Tongue (tissue), 2 donors: Measurements from ENCODE around the gene CASK. TPM values are rescaled to one million over a fixed set of nuclear protein-coding genes. Genes with fewer than 3 reads are reported as not detected.

Experiments
- DNase-seq: peaks from one replicate; pipeline ENCODE4 v3.0.0-alpha.2; 2015
- total RNA-seq: library from RNA; depleted of rRNA; stranded (reverse); fragments of >200 nt; gene quantifications from one replicate; pipeline ENCODE4 v1.2.3, GENCODE V29; 2014

The CASK gene, protein sequence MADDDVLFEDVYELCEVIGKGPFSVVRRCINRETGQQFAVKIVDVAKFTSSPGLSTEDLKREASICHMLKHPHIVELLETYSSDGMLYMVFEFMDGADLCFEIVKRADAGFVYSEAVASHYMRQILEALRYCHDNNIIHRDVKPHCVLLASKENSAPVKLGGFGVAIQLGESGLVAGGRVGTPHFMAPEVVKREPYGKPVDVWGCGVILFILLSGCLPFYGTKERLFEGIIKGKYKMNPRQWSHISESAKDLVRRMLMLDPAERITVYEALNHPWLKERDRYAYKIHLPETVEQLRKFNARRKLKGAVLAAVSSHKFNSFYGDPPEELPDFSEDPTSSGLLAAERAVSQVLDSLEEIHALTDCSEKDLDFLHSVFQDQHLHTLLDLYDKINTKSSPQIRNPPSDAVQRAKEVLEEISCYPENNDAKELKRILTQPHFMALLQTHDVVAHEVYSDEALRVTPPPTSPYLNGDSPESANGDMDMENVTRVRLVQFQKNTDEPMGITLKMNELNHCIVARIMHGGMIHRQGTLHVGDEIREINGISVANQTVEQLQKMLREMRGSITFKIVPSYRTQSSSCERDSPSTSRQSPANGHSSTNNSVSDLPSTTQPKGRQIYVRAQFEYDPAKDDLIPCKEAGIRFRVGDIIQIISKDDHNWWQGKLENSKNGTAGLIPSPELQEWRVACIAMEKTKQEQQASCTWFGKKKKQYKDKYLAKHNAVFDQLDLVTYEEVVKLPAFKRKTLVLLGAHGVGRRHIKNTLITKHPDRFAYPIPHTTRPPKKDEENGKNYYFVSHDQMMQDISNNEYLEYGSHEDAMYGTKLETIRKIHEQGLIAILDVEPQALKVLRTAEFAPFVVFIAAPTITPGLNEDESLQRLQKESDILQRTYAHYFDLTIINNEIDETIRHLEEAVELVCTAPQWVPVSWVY
- total RNA-seq, result 92.8 TPM

DNA sequence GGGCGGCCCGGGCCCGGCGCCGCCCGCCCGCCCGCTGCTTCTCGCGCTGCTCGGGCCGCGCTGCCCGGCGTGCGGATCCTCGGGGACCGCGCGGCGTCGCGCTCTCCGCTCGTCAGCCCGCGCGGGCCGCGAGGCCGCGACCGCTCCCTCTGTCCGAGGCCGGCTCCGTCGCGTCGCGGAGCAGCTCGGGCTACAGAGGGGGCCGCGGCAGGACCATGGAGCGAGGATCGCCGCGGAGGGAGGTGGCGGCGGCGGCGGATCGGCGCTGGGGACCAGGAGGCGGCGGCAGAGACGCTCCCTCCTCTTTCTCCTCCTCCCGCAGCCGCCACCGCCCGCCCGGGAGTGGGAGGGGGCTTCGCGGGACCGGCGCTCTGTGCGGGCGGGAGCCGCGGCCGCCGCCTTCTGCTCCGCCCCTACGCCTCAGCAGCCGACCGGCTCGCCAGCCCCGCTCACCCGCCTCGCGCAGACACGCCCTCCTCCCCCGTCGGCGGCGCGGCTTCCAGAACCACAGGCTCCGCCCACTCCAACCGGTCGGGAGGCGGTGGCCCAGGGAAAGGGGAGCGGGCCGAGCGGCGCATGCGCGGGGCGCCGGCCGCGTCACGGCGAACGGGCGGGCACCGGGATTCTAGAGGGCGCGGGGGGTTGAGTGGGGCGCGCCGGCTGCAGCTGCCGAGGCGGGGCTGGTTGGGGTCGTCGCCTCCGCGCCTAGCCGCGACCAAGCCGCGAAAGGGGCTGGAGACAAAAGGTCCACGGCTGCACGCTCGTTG is at the start of gene CASK:
CASK (minus strand) TSS at position 344 of the 767 bp plus-strand sequence. CDS start 566 bp downstream, outside the sequence.
- DNase-seq, result peak; percentile 97

DNA sequence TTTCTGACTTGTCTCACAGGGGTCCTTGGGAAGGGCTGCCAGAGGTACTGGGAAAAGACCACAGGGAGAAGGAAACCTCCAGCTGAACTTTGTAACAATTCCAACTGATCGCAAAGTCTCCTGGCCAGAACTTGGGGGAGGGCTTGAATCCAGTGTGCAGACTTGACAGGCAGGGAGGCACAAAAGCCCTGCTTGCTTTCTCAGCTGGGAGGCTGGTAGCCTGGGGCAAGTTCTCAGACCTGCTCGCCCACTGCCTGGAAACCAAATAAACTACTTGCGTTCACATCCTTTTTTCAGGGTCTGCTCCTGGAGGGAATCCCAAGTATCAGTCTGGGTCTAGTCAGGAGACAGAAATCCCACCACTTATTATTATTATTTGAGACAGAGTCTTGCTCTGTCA is 48.0 kb upstream of the CASK start:
- no peak for DNase-seq

DNA sequence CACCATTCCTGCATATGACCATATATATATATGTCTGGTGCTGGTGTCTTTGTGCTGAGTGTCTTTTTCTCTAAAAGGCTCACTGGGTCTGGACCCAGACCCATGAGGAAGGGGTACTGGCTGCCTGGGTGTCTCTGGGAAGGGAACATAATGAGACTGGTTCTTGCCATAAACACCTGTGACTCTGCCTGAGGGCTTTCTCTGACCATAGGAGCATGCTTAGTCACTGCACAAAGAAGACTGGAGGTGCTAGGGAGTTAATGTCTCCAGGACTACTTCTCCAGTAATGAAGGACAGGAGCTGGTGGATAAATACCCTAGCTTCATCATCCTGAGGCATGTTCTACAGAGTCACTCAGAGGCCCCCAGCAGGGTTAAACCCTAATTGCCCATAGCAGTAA is 47.1 kb upstream of the CASK start:
- no peak for DNase-seq

DNA sequence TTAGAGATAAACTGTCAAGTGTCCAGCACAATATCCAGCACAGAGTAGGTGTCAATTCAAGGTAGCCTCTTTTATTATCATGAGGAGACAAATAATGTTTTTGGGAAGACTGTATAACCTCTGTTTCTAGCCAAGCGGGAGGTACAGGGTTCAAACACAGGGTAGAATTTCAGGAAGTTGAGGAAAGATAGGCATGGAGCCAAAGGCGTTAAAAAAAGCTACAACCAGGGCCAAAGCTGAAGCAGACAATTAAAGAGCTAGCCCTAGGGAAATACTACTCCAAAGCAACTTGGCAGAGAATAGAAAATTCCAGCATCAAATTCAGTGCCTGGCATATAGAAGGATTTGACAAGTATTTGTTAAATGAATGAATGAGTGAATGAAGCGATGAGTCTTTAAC is 40.0 kb upstream of the CASK start:
- no peak for DNase-seq

DNA sequence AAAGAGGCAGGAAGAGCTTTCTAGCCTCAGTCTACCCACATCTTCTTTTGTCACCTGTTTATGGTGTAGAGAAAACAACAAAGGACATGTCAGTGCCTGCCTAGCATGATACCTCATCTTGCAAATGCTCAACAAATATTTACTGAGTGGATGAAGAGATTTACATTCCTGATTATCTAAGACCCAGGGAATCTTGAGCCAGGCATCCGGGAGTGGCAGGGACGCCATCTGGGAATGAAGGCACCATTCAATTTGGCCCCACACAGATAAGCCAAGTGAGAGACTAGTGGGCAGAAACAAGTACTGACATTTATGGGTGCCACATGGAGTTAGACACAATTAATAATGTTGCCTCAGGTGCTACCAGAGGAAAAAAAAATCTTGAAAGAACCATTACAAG is 36.8 kb upstream of the CASK start:
- no peak for DNase-seq

DNA sequence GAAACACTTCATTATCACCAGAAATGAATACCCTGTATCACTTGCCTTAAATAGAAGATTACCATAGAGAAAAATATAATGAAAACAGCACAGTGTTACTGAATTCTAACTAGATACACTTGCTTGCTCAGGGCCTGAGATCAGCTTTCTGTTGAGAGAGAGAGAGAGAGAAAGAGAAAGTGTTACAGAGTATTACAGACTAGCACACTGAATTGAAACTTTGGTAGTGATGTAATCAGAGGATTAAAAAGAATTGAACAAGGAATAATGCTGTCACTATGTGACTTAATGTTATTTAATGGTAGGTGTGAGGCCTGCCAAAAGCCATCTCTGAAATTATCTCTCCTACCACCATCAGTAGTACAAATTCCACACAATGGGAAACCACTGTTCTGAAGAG is 35.5 kb upstream of the CASK start:
- DNase-seq, result no peak

DNA sequence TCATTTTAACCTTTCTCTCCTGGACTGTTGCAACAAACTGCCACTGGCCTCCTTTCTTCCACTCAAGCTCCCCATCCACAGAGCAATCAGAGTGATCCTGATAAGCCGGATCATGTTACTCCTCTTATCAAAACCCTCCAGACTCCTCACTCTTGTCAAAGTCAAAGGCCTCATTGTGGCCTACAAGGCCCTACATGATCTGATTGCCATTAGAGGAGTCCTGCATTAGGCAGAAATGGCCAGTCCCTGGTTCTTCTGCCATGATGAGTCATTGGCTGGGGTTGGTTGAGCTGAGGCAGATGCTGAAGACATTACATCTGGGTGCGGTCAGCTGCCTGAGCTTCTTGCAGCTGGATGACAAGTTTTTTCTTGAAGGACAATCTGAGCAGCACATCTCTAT is 32.7 kb upstream of the CASK start:
- DNase-seq, result no peak

DNA sequence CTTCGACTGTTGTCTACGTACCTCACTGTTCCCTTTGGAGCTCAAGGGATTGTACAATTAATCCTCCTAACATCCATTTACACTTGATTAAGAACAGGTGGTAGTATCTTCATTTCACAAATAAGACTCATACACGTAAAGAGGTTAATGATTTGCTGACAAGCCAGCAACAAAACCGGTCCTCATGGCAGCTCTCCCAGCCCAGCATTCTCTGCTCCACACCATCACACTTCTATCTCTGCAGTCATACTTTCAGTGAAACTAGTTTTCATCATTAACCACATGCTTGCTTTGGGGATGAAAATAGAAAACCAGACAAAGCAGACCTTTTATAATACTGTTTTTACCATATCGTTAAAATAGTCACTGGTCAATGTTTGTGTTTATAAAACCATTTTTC is 28.7 kb upstream of the CASK start:
- no peak for DNase-seq

DNA sequence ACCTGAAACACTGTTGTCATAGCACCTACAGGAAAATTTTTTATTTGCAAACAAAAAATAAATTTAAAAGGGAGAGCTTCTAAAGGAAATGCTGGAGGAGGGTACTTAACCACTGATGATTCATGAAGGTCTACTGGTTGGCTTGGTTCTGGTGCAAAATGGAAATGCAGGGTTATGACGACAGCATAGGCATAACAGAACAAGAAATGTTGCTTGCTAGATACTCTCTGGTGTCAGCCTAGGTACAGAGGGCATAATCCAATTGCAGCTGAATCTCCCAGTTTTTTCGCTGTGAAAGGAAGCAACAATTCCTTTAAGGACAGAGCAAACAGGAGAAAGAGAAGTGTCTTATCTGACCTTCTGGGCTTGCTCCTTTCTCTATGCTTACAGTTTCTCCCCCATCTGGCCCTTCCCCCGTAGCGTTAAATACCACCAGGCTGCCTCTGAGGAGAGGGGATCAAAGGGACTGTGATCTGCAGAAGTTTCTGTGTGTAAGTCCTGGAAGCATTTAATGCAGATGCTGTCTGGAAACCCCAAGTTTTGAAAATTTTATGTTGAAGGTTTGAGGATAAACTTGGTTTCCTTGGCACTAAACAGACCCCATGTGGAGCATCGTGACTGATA is 23.7 kb upstream of the CASK start:
- no peak for DNase-seq

DNA sequence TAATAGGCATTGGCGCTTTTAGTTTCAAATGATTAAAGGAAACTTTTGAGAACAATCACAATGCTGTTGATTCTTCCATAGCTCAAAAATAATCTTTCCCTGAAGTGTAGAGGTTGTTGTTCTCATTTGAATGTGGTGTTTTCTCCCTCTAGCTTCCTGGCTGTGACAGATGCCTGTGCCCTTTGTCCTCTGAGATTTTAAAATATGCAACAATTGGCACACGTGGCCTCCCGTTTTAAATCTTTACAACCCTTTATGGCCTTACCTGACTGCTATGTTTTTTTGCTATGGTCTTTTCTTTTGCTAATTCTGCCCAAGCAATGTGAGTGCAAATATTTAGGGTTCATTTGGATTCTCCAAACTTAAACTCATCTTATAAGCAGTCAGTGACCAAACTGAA is 22.9 kb upstream of the CASK start:
- no peak for DNase-seq

DNA sequence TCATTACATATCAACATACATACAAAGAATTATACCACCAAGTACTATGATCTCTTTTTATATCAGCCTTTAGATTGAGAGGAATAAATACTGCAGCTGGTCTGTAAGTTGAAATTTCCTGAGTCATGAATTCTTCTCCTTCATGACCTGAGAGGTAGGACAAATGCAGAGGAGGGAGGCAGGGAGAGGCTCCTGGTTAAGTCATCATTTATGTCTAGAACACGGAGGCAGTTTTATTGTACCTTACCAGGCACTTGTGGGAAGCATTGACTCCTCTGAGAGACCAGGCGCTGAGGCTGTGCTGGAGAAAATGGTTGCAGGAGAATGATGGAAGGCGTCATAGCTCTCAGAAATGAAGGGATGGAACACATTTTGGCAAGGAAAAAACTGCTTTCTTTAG is 12.5 kb upstream of the CASK start:
- no peak for DNase-seq

DNA sequence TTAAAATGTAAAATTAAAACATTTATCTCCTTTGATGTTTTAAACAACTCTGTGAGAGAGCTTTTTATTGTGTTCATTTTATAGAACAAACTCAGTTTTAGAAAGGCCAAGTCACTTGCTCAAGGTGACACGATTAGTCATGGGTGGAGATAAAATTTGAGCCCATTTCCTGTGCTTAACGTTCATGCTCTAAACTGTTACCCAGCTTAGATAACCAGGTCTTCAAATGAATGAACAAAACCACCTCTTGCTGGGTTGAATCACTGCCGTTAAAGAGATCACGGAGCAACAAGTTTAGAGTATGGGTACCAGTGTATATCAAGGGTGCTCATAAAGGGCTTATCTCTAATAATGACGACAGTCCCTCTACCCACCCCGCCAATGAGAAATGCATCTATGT is 10.2 kb upstream of the CASK start:
- no peak for DNase-seq

DNA sequence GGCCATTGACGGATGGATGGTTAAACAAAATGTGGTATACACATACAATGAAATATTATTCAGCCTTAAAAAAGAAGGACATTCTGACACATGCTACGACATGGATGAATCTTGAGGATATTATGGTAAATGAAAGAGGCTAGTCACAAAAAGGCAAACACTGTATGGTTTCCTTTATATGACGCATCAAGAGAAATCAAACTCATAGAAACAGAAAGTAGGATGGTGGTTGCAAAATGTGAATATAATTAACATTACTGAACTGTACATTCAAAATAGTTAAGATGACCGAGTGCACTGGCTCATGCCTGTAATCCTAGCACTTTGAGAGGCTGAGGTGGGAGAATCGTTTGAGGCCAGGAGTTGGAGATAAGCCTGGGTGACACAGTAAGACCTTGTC is 9.5 kb upstream of the CASK start:
- no peak for DNase-seq

DNA sequence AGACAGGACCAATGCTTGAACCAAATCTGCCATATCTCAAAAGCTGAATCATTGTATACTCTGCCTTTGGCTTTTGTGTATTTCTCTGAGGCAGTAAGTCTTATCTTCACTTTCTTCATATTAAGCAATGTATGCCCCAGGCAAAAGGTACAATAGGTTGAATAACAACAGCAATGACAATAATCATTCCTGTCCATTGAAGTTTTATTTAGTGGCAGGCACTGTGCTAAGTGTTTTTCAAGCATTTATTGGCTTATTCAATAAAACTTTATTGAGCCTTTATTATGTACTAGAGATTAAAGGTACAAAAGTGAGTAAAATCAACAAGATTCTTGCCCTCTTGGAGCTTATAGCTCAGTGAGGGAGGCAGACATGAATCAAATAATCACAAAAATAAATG is 8.2 kb upstream of the CASK start:
- no peak for DNase-seq

DNA sequence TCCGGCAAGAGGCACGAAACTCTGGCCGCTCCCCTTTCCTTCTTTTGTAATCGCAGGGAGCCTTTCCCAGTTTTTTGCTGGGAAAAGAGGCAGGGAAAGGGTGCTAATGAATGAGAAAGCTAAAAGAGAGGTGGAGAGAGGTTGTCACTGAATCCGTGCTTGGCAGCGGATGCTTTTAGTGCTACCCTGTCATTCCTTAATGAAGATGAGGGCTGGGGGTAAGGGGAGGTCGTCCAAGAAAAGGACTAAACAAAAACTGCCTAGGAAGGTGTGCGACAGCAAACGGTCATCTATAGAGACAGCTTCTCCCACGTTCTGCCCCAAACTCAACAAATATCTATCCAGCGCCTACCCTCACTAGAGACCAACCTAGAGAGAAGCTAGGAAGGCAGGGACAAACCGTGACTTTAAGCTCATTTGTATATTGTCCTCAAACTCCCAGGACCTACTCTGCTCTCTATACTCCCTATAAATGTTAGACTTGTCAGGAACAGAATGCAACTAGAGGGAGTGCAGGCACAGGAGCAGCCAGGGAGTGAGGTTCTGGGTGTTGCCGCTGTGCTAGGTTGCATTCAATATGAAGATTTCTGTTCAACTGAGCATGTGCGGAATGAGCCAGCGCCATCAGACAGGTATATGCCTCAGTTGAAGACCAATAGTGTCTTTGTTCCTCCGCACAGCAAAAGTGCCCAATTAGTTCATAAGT is 777 bp upstream of the CASK start:
- DNase-seq, result peak; percentile 49

DNA sequence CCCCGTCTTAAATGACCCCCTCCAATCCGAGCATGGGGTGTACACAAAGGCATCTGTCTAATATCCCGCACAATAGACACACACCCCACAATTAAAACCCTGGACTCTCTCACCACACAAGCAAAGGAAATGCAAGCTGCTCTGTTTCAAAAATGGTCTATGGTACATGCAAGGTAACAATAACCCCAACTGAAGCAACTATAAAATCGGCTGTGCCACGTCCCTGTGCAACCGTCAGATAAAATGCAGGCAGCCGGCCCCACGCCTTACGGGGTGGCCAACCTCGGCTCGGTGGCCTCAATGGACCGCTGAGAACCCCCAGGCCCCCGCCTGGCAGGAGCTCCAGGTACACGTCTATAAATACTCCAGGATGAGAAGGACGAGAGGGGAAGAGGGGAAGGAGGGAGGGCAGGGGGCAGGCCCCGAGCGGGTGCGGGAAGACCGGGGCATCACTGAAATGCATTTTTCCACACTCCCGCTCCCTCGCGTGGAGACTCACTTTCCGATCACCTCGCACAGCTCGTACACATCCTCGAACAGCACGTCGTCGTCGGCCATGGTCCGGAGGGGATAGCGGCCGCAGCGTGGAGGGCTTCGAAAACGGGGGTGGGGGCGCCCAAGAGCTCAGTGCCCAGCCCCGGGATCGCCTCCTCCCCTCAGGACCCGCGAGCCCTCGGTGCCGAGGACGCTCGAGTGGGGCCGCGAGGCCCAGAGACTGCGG is 763 bp downstream of the CASK start:
- peak; percentile 52 for DNase-seq

DNA sequence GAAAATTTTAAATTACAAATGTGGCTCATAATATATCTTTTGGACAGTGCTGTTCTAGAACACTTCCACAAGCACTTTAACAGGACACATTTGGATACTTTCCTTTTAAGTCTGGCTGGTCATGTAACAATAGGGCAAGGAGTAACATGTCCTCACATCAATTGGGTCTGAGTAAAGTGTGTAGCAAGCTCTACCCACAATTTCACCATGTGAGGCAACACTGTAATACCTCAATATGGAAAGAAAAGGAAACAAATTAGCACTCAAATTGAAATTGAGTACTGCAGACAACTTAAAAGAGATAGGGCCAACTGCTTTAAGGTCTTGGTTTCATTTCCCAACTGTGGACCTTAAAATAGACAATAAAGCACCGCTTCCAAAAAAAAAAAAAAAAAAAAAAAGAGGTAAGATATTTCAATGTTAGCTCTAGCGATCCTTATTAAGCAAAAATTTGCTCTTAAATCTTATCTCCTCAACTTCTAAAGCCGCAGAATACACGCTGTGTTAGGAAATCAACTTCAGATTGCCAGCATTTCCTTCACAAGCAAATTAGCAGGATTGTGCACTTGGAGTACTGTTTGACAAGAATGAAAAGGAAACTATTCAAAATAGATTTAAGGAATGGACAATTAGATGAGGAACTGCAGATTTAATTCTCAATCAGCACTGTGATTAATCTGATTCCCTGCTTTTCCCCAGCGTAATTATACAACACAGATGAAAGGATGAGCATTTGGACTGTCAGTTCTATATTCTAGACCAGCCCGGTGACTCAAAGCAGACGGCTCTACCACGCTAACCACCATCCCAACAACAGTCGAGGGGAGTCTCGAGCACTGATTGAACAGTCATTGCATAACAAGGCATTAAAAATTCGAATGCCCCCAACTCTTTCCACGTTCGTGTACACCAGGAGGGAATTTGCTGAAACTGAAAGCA is 1.6 kb downstream of the CASK start:
- peak; percentile 30 for DNase-seq

DNA sequence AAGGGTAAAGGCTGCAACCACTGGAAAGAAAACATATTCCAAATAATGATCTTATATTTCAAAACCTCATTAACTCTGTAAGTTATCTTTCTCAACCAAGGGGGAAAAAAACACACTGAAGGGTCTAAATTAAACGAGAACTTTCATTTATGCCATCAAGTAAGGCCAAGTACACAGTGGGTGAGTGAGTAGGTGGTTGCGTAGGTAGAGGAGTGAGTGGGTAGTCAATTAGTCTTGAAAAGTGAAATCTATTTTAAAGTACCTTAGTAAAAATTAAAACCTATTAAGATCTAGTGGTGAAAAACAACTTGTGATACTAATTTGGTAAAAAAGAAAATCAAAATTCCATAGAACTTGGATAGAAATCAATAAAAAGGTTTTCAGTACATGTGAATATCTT is 3.5 kb downstream of the CASK start:
- DNase-seq, result no peak

DNA sequence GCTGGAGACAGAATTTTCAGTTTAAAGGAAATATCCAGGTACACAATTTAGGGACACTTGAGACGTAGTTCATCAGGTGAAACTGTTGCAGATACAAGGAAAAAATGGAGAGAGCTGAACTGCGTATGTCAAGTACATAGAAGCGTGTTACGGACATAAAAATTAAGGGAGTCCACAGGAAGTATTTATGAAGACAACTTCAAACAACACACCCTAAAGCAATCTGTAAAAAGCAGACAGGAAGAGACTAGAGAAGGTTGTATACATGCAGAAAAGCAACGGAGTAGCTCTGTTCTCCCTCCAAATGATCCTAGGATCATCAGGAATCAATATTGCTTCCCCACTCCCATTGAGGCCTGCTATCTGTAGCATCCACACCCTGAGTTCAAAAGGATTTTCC is 5.8 kb downstream of the CASK start:
- no peak for DNase-seq

DNA sequence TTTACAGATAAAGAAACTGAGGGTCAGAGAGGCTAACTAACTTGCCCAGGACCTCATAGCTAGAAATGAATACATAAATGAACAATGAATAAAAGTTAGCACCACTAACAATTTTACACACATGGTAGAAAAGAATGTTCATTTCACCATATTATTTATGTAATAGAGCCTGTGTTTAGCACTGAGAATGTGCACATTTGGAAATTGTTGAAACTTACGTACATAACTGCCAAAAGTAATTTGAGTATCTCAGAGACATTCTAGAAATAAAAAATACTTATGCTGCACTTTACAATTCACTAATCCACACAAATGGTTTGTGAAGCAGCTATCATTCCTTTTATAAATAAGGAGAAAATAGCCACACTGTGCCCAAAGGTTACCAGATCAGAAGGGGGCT is 9.9 kb downstream of the CASK start:
- DNase-seq, result peak; percentile 6
